Measurements from ENCODE around the gene TAF1A. TPM values are rescaled to one million over a fixed set of nuclear protein-coding genes. Genes with fewer than 3 reads are reported as not detected.

TAF1A gene
- total RNA-seq, 1 donor from 2014 or later = 6.1 TPM

- Mint-ChIP-seq H3K27ac (ENCODE audit: unreplicated experiment) (no peak overlapping the region), H3K27me3 (ENCODE audit: unreplicated experiment) (peaks cover 58% of the 10 kb centered on the region), H3K4me1 (ENCODE audit: unreplicated experiment) (no peaks in the 10 kb centered on the region), H3K36me3 (ENCODE audit: unreplicated experiment) (no peaks in the 10 kb centered on the region), H3K9me3 (ENCODE audit: unreplicated experiment) (peaks cover 3% of the 10 kb centered on the region), H3K4me3 (ENCODE audit: unreplicated experiment) (no peak overlapping the region)
- no peak for DNase-seq (ENCODE audit: extremely low spot score, unreplicated experiment)
- no peak for TF ChIP-seq CTCF (IDR thresholded peaks at IDR 0.05)
These were observed 10.5 kb upstream of the TAF1A start for GRCh38 chr1:222600281-222600680.

- no peaks in the 10 kb centered on the region for H3K36me3 Mint-ChIP-seq (ENCODE audit: unreplicated experiment)
- peaks cover 12% of the 10 kb centered on the region for H3K9me3 Mint-ChIP-seq (ENCODE audit: unreplicated experiment)
- peaks cover 37% of the 10 kb centered on the region for H3K27me3 Mint-ChIP-seq (ENCODE audit: unreplicated experiment)
- no peak overlapping the region for H3K27ac Mint-ChIP-seq (ENCODE audit: unreplicated experiment)
- H3K4me1 Mint-ChIP-seq (ENCODE audit: unreplicated experiment) = no peaks in the 10 kb centered on the region
- H3K4me3 Mint-ChIP-seq (ENCODE audit: unreplicated experiment) = no peak overlapping the region
- DNase-seq (ENCODE audit: extremely low spot score, unreplicated experiment) = no peak
- TF ChIP-seq CTCF (IDR thresholded peaks at IDR 0.05) = no peak
These were observed 7.0 kb upstream of the TAF1A start for GRCh38 chr1:222596696-222597095.

- no peak for DNase-seq (ENCODE audit: extremely low spot score, unreplicated experiment)
- Mint-ChIP-seq H3K27ac (ENCODE audit: unreplicated experiment) (no peak overlapping the region), H3K4me3 (ENCODE audit: unreplicated experiment) (no peak overlapping the region), H3K4me1 (ENCODE audit: unreplicated experiment) (peaks cover 10% of the 10 kb centered on the region), H3K36me3 (ENCODE audit: unreplicated experiment) (no peaks in the 10 kb centered on the region), H3K9me3 (ENCODE audit: unreplicated experiment) (peaks cover 12% of the 10 kb centered on the region), H3K27me3 (ENCODE audit: unreplicated experiment) (peaks cover 31% of the 10 kb centered on the region)
- TF ChIP-seq CTCF (IDR thresholded peaks at IDR 0.05) = no peak
These were observed 5.1 kb upstream of the TAF1A start for GRCh38 chr1:222594789-222595188.

- H3K36me3 Mint-ChIP-seq (ENCODE audit: unreplicated experiment) = peaks cover 2% of the 10 kb centered on the region
- no peak overlapping the region for H3K4me3 Mint-ChIP-seq (ENCODE audit: unreplicated experiment)
- H3K27me3 Mint-ChIP-seq (ENCODE audit: unreplicated experiment) = peaks cover 10% of the 10 kb centered on the region
- H3K27ac Mint-ChIP-seq (ENCODE audit: unreplicated experiment) = no peak overlapping the region
- DNase-seq (ENCODE audit: extremely low spot score, unreplicated experiment) = no peak
- peaks cover 25% of the 10 kb centered on the region for H3K4me1 Mint-ChIP-seq (ENCODE audit: unreplicated experiment)
- H3K9me3 Mint-ChIP-seq (ENCODE audit: unreplicated experiment) = peaks cover 12% of the 10 kb centered on the region
- no peak for TF ChIP-seq CTCF (IDR thresholded peaks at IDR 0.05)
These were observed 2.4 kb upstream of the TAF1A start for GRCh38 chr1:222592171-222592570.

- DNase-seq (ENCODE audit: extremely low spot score, unreplicated experiment) = no peak
- H3K9me3 Mint-ChIP-seq (ENCODE audit: unreplicated experiment) = no peaks in the 10 kb centered on the region
- peak overlapping the region; percentile 1 for H3K4me3 Mint-ChIP-seq (ENCODE audit: unreplicated experiment)
- H3K4me1 Mint-ChIP-seq (ENCODE audit: unreplicated experiment) = peaks cover 25% of the 10 kb centered on the region
- H3K27ac Mint-ChIP-seq (ENCODE audit: unreplicated experiment) = no peak overlapping the region
- TF ChIP-seq CTCF (IDR thresholded peaks at IDR 0.05) = no peak
- H3K27me3 Mint-ChIP-seq (ENCODE audit: unreplicated experiment) = peaks cover 2% of the 10 kb centered on the region
- H3K36me3 Mint-ChIP-seq (ENCODE audit: unreplicated experiment) = peaks cover 11% of the 10 kb centered on the region
These were observed 1.6 kb downstream of the TAF1A start for GRCh38 chr1:222588135-222588534.
